ENCODE data around the gene CCNC.

Gene CCNC

DNA sequence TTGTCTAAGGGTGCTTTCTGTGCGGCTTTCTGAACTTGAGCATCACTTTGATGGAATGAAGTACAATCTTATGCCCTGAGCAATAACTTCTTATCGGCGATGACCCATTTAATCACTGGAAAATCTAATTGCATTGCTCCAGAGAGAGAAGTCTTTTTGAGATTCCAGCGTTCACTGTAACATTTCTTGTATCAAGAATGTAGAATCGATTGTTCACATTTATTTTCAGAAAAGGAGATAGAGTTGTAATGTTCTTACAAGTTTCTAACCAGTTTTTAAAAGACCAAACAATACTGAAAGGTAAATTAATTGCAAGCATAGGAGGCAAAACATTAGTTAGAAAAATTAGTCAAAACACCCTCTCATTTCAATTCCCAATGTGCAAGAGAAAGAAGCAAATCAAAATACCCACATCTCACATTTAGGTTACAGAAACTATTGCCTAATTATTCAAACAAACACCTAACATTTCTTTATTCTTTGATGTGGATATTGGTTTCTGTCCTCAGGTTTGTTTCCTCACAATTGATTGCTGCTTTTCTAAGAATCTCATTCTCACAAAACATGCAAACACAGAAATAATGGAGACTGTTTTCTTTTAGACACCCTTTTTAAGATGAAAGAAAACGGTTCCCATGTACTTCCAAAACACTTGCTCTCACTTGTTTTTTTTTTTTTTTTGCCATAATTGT lies 23.4 kb upstream of the CCNC start:
- H3K4me1 ChIP-seq (ENCODE audit: control insufficient read depth in 1 of 2, insufficient read depth in 1 of 2, low read depth in 1 of 2, low read length in 1 of 2) = peaks cover 15 to 27% of the 10 kb centered on the region in 2 experiments
- H3K27ac ChIP-seq = no peak overlapping the region
- TF ChIP-seq, protein P1, sequence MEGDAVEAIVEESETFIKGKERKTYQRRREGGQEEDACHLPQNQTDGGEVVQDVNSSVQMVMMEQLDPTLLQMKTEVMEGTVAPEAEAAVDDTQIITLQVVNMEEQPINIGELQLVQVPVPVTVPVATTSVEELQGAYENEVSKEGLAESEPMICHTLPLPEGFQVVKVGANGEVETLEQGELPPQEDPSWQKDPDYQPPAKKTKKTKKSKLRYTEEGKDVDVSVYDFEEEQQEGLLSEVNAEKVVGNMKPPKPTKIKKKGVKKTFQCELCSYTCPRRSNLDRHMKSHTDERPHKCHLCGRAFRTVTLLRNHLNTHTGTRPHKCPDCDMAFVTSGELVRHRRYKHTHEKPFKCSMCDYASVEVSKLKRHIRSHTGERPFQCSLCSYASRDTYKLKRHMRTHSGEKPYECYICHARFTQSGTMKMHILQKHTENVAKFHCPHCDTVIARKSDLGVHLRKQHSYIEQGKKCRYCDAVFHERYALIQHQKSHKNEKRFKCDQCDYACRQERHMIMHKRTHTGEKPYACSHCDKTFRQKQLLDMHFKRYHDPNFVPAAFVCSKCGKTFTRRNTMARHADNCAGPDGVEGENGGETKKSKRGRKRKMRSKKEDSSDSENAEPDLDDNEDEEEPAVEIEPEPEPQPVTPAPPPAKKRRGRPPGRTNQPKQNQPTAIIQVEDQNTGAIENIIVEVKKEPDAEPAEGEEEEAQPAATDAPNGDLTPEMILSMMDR (IDR thresholded peaks at IDR 0.05) = no peak
- H3K36me3 ChIP-seq = no peaks in the 10 kb centered on the region
- H3K4me3 ChIP-seq (ENCODE audit: low read depth in 1 of 2, low read length in 1 of 2) = no peak overlapping the region
- peaks cover 96% of the 10 kb centered on the region for H3K27me3 ChIP-seq
- no peaks in the 10 kb centered on the region for H3K9me3 ChIP-seq

DNA sequence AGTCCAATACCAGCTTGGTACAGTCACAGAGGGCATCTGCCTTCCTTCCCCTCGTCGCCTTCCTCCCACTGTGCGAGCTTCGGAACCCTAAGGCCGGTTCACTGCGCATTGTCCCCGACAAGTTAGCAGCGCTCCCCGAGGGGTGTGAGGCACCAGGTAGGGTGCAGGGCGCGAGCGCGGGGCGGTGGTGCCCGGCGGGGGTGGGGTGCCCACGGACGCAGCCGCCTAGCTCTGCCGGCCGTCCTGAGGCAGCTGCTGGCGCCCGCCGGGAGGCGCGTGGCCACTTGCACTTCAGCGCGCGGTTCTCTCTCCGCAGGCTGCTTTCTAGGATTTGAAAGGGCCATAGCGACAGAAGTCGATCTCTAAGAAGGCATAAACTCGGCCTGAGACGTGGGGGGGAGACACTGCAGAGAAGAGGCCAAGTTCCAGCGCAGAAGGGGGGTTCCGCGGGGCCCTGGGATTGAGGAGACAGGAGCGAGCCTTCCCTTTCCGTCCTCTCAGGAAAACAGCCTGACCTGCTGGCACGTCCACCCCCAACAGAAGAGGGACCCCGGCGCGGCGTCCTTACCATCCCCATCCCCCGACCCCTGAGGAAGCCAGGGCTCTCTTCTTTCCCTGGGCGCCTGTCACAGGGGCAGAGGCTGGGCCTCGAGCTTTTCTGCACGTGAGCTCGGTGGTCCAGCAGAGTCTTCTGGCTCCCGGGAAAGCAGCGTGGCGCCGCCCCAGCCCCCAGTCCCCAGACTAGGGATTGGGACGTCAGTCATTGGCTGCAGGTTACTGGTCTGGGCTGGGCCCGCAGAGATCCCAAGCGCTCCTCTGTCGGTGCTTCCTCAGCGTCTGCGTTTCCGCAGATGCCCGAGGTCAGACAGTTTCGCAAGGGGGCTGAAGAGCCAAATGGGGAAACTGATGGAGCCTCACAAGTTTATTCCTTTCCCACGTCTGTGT lies 22.5 kb upstream of the CCNC start:
- Histone ChIP-seq H3K4me3 (ENCODE audit: low read depth in 1 of 2, low read length in 1 of 2) (no peak overlapping the region), H3K27me3 (peaks cover 93% of the 10 kb centered on the region), H3K9me3 (no peaks in the 10 kb centered on the region), H3K4me1 (ENCODE audit: control insufficient read depth in 1 of 2, insufficient read depth in 1 of 2, low read depth in 1 of 2, low read length in 1 of 2) (peaks cover 15 to 27% of the 10 kb centered on the region in 2 experiments), H3K36me3 (no peaks in the 10 kb centered on the region), H3K27ac (no peak overlapping the region)
- TF ChIP-seq, protein P1 (IDR thresholded peaks at IDR 0.05) = no peak

- Histone ChIP-seq H3K27me3 (peaks cover 93% of the 10 kb centered on the region), H3K9me3 (no peaks in the 10 kb centered on the region), H3K4me3 (ENCODE audit: low read depth in 1 of 2, low read length in 1 of 2) (no peak overlapping the region), H3K27ac (no peak overlapping the region), H3K4me1 (ENCODE audit: control insufficient read depth in 1 of 2, insufficient read depth in 1 of 2, low read depth in 1 of 2, low read length in 1 of 2) (peaks cover 15 to 27% of the 10 kb centered on the region in 2 experiments), H3K36me3 (no peaks in the 10 kb centered on the region)
- TF ChIP-seq, protein P1 (IDR thresholded peaks at IDR 0.05) = no peak
These were observed 21.5 kb upstream of the CCNC start for GRCh38 chr6:99589907-99590493.

DNA sequence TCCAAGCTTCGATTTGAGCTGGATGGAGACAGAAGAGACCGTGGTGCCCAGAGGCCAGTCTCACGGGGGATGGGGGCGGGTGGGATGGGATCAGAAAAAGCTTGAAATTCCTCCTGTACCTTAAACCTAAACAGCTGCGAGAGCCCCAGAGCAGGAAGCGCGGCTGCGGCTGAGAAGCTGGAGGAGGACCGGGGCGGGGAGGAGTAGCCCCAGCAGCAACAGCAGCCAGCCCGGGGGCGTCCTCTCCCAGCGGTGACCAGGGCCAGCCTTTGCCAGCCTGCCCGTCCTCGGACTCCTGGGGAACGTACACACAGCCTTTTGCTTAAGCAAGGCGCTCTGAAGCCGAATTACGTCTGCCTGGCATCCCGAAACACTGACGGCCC lies 20.8 kb upstream of the CCNC start:
- Histone ChIP-seq H3K4me3 (ENCODE audit: low read depth in 1 of 2, low read length in 1 of 2) (no peak overlapping the region), H3K27me3 (peaks cover 93% of the 10 kb centered on the region), H3K36me3 (no peaks in the 10 kb centered on the region), H3K27ac (no peak overlapping the region), H3K4me1 (ENCODE audit: control insufficient read depth in 1 of 2, insufficient read depth in 1 of 2, low read depth in 1 of 2, low read length in 1 of 2) (peaks cover 15 to 27% of the 10 kb centered on the region in 2 experiments), H3K9me3 (no peaks in the 10 kb centered on the region)
- TF ChIP-seq, protein P1 (IDR thresholded peaks at IDR 0.05) = no peak

- H3K9me3 ChIP-seq = no peaks in the 10 kb centered on the region
- no peak overlapping the region for H3K4me3 ChIP-seq (ENCODE audit: low read depth in 1 of 2, low read length in 1 of 2)
- H3K36me3 ChIP-seq = no peaks in the 10 kb centered on the region
- peaks cover 15 to 27% of the 10 kb centered on the region in 2 experiments for H3K4me1 ChIP-seq (ENCODE audit: control insufficient read depth in 1 of 2, insufficient read depth in 1 of 2, low read depth in 1 of 2, low read length in 1 of 2)
- TF ChIP-seq, protein P1 (IDR thresholded peaks at IDR 0.05) = no peak
- H3K27me3 ChIP-seq = peaks cover 93% of the 10 kb centered on the region
- H3K27ac ChIP-seq = no peak overlapping the region
These were observed 20.3 kb upstream of the CCNC start for GRCh38 chr6:99588618-99589289.

All from neutrophil (primary cell).